Right forelimb (tissue), 1 donor: ENCODE data around the gene MAN2A1.

Experiments
- DNase-seq: peaks from one replicate; pipeline ENCODE4 v3.0.0-alpha.2; 2018

Gene MAN2A1

DNA sequence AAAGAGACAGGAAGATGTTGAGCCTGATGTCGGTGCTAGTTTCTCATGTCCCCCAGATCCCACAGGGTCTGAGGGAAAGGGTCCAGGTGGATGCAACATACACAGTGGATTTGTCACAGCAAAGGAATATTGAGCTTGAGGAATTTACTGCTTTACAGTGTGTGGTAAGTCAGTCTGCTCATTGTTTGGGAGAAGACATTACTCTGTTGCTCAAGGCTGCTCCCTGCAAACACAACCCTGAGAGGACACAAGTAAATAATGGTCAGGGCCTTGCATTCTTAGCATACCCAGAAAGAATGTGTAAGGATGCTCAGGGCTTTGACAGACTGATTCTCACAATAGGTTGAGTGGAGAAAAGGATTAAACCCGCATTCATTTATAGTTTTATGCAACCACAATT, 7.3 kb upstream of the MAN2A1 start:
- DNase-seq, result no peak

DNA sequence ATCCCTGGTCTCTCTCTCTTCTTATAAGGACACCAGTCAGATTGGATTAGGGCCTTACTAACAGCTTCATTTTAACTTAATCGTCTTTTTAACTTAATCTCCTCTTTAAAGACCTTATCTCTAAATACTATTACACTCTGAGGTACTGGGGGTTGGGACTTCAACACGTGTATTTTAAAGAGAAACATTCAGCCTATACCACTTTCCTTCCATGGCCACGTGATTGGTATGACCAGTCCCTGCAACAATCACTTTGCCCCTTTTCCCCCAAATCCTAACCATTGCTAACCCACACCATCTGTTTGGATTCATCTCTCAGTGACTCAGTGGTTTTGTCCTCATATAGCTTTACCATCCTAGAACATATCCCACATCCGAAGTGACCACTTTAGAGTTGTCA, 3.8 kb upstream of the MAN2A1 start:
- no peak for DNase-seq

DNA sequence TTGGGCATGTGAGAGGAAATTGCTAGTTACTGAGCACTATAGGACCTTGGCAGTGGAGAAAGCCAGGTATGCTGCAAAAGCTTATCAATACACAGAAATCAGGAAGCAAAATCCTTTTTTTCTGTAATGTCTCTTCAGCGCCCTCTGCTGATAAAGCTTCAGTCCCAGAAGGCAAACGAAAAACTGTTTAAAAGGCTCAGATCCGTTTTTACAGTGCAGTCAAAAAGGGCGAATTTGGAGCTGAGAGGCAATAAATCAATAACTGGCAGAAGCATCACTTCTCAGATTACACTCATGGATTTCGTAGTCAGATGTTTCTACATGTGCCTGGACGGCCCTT, 1.1 kb upstream of the MAN2A1 start:
- no peak for DNase-seq

DNA sequence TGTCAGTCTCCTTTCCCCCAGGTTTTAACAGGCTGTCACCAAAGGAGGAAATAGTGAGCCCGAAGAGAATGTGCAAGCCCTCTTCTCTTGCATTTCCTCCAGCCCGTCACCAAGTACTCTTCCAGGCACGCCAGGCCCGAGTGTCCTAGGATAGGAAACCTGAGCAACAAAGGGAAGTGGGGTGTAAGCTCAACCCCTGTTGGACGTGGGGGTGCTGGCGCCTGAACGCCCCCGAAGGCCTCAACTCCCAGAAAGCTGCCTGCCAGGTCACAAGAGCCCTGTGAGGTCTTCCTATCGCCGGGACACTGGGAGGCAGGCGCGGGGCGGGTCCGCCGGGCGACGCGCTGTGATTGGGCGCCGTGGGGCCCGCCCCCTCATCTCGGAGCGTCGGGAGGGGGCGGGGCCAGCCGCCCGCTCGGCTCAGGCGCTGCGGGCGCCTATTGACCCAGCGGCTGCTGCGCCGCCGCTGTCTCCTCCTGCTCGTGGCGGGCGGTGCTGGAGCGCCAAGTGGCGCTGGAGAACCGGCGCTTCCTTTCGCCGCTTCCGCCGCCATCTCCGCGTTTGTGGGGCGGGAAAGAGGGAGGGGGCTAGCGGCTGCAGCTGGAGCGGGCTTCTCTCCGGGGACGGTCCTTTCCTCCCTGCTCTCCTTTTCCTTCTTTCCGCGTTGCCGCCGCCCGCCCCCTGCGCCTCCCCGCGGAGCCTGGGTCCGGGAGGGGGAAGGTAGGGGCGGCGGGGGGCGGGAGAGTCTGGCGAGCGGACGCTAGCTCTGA, 572 bp upstream of the MAN2A1 start:
- peak; percentile 90 for DNase-seq

DNA sequence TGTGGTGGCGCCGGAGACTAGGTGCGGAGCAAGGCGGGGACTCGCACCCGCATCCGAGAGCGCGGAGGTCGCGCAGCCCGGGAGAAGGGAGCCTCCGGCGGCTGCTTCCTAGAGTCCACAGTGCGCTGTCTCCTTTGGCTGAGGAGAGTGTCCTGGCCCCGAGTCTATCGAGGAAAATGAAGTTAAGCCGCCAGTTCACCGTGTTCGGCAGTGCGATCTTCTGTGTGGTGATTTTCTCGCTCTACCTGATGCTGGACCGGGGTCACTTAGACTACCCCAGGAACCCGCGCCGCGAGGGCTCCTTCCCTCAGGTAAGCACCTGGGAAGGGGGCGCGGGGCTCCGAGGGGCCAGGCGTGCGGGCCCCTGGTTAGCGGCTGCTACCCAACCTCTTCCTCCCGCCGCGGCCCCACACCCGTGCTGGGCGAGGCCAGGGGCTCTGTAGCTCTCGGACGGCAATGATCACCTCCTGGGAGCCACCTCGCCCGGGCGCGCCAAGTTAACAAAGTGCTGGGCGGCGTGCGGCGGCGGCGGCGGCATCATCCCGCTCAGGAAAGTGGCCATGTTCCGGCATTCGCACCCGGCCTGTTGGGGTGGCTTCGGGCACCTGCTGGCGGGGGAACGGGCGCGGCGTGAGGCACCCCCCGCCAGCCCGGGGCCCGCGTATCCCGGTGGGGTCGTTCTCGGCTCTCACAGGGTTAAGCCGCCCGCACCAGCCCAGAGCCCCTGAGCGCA, 681 bp downstream of the MAN2A1 start:
- DNase-seq, result no peak

DNA sequence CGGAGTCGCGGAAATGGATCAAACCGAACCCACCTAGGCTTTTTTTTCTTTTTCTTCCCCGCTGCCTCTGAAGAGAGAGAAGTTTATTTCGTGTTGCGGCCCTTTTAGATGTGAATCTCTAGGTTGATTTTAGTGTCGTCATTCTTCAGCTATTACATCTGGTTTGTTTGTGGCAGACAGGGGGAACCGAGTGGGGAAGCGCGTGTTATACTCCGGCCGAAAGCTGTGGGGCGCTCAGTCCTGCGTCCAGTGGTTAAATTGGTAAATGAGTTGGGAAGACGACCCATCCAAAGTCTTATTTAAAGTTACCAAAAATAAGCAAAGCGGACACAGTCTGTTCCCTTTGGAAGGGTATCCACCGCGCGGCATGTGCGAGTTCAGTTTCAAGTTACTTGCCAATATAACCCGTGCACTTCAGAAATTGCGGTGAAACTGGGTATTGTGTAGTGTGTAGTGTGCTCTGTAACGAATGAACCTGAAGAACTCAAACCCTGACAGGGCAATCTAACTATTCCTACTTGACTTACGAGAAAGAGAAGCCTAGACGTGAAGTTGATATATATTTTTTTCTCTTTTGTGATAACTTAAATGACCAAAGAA, 1.3 kb downstream of the MAN2A1 start:
- DNase-seq, result peak; percentile 82

DNA sequence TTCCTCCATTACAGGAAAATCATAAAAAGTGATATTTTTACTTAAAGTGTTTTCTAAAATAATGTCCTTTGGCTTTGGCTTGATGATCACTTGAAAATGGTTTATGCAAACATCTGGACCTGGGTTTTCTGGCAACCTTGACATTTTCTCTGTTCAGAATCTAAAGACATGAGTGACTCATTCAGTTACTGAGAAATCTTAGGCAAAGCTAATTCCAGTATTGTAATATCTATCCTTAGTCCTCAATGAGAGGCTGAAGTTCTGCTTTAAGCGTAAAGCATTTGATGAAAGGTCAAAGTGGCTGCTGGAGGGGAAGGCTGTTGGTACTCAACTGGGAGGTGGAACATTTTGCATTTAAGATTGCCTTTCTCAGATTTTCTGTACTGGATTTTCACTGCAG, 2.3 kb downstream of the MAN2A1 start:
- DNase-seq, result no peak

DNA sequence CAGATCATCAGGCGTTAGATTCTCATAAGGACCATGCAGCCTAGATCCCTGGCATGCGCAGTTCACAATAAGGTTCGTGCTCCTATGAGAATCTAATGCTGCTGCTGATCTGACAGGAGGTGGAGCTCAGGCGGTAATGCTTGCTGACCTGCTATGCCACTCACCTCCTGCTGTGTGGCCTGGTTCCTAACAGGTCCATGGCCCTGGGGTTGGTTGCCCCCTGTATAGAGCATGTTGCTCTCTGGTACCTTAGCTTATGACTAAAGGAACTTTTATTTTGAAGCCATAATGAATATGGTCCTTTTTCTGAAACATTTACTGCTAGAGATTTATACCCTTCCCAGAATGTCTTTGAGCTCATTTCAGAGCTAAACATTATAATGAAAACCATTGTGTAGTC, 3.1 kb downstream of the MAN2A1 start:
- no peak for DNase-seq

DNA sequence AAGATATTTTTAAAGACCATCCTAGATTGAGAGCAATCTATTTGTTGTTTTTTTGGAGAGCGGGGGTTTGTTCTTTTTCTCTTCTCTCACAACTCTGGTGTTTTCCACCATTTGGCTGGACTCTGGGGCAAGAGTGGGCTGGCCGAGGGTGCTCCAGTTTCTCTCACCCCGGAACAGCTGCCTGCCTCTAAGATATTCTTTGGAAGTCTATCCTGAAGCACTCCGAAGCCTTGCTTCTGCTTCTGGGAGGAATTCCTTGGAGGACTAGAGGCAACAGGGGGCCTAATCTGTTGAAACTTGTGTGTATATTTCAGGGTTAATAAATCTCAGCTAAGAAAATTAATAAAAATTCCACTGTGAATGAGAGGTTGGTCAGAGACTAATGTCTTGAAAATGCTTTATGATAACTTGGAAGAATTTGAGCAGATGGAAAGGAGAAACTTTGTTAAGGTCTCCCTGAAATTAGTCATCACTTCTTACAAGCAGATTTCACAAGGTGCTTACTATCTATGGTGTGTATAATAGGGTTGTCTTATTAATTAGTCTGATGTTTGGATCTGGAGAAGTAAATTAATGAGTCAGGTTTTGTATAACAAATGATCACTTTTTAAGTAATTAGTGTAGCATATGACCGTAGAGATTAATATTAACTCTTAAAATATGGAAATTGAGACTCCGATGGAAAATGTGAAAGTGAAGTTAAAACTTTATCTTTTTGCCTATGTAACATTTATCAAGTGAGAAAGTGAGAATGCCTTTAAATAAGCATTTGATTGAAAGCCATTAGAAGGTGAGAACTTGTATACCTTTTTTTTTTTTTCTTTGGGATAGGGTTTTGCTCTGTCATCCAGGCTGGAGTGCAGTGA, 4.0 kb downstream of the MAN2A1 start:
- DNase-seq, result no peak

DNA sequence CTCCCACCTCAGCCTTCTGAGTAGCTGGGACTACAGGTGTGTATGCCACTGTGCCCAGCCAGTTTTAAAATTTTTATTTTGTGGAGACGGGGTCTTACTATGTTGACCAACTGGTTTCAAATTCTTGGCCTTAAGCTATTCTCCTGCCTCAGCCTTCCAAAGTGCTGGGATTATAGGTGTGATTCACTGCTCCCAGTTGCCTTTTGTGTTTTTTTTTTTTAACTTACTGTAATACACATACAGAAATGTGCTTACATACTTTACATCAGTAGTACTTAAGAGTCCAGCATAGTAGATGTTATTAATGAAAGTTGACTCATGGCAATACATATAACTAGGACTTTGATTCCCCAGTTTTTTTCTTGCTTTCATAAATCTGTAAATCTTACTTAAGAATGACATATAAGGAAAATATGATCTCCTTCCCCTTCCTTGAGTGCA, 4.7 kb downstream of the MAN2A1 start:
- no peak for DNase-seq

DNA sequence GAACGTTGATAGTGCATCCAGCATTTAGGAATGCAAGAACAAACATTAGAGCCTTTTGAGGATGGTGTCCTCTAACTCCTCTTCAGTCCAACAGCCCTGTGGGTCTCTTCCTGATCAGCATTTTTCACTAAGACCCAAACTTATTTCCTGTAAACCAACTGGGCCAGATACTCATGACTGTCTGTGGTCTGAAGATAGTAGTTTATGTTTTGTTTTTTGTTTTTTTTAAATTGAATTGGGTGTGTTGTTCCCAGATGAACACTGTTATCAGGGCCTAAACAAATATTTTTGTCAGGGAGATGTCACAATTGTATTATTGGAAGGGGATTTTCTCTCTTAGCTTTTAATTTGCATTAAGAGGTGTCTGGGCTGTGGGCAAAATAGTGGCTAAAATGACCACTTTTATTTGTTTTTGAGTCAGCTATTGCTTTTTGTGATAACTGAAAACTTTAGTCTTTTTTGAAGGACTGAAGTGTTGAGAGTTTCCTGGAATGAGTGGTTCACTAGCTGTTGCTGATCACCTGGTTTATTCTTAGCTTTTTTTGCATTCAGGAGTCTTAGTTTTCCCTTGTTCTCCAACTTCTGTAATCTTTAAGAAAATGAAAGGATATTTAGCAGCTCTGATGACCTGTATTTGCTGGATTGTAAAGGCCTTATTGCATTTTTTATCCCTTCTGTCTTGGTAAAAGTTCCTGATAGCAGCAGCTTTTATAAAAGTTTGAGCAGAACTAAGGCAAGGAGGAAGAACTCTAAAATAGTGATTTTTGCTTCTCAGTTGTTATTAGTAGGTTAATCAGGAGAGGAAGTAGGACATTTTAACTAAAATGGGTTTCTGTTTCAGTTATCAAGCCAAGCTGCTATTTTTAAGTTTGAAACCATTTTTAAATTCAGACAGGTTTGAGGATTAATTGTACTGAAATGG, 5.5 kb downstream of the MAN2A1 start:
- DNase-seq, result no peak

DNA sequence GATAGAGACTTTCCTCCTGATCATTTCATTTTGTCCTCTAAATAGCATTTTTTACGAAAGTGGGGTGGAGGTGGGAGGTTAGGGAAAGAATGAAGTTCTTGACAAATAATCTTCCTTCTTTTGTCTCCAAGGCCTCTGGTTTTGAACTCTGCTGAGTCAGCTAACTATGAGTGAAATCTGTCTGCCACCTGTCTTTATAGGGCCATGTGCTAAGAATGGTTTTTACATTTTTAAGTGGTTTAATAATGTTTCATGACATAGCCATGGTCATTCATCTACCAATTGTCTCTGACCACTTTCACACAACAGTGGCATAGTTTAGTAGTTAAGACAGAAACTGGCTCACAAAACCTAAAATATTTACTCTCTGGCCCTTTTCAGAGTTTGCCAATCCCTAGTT, 7.6 kb downstream of the MAN2A1 start:
- no peak for DNase-seq

DNA sequence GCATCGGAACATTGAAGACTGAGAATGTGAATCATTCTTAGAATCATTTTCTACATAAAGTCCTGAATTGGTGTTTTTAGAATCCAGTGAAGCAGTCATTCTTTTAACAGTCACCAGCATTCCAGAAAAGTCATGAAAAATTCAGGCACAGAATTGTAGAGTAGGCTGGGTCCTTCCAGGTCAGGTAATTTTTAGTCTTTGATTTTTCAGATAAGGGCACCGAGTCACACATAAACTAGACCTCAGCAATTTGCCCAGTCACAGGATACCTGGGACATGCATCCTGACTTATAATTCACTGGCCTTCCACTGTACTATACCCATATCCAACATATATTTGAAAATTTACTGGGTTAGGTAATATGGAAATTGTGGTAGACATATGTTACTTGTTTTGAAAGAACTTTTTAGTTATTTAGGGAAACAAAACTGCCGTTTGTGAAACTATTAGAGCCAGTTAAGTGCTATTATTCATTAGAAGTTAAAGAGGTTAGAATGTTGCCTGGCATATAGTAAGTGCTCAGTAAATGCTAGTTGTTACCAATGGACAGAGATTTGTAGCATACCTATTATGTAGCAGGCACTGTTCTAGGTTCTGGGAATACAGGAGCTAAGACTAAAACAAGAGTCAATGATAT, 10.9 kb downstream of the MAN2A1 start:
- no peak for DNase-seq

DNA sequence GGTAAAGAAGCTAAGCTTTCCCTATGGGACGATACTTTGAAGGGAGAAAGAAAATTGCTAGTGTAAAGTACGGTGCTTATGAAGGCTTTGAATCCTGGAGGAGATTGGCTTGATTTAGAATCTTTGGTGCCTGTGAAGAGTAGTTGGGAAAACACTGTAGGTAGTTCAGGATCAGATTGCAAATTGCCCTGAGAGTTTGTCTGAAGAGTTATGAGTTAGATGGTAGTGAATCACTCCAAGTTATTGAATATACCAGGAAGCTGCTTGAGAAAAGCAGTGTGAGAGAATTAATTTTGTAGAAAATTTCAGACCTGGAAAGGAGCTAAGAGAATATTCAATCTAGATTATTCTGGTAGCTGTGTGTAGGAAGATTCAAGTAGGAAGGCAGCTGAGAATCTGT, 11.5 kb downstream of the MAN2A1 start:
- DNase-seq, result no peak

DNA sequence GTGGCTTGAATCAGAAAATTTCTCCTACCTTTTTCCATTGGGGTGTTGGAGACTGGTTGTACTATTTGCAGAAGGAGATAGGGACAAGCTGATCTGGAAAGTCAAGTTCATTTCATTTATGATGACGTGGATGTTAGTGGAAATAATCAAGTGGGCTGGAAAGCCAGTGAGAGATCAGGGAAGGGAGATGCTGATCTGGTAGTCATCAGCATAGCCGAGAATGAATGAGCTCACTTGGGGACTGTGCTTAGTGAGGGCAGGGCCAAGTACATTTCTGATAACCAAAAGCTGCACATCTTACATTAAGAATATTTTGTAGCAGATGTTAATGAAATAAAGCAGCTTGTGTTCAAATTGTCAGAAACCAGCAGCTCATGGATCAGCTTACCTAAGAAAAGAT, 12.1 kb downstream of the MAN2A1 start:
- no peak for DNase-seq

DNA sequence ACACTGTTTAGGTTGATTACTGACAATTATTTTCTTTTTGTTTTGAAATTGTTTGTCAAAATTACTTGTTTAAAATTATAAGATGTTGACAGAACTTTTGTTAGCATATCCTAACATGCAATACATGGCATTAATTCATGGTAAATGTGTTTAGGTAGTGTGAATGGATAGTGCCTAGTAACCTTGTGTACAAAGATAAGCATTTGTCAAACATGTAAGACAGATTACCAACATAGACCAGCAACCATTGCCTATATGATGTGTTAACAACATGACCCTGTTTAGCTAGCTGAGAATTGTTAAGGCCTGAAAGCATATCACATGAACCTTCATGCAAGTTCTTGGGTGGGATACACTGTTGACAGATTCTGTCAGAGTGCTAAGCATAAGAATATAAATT, 13.4 kb downstream of the MAN2A1 start:
- no peak for DNase-seq

DNA sequence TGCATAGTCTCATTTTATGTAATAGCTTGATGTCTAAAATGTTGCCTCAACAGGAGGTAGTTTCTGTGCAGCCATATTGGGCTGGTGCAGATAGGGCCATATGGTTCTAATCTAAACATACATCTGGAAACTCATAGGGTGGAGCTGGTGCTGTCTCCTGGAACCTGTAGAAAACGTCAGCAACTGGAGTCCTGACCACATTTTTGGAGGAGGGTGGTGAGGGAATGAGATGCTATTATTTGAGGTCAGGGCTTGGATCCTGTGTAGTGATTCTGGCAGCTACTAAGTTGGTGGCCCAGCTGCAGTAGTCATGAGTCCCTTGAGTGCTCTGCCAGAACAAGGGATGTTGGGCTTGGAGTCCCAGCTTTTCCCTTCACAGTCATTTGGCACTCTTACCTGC, 14.1 kb downstream of the MAN2A1 start:
- peak; percentile 54 for DNase-seq

DNA sequence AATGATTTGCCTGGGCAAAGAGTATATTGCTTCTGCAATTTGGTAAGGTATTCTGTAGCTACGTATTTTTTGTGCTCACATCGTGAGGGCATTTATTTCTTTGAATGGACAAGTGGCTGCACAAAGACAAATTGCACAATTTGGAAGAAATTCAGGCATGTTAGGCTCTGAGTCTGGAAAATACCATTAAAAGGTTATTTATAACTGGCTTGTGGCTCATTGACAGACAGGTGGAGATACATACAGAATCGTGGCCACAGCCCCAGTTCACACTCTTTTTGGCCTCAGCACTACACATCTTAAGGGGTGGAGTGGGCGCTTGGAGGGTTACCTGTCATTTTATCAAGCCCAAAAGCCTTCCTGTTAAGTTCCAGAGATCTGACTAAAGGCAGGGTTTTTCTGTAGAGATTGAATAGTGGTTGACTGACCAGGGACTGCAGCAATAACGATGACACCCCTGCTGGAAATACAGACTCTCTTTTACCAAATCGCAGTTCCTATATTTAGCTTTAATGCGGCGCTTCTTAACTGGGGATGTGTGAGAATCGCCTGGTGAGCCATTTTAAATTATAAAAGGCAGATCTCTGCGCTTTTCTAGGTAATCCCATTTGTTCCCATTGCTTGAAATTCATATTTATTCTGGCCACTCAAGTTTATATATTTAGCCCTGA, 14.7 kb downstream of the MAN2A1 start:
- DNase-seq, result no peak

DNA sequence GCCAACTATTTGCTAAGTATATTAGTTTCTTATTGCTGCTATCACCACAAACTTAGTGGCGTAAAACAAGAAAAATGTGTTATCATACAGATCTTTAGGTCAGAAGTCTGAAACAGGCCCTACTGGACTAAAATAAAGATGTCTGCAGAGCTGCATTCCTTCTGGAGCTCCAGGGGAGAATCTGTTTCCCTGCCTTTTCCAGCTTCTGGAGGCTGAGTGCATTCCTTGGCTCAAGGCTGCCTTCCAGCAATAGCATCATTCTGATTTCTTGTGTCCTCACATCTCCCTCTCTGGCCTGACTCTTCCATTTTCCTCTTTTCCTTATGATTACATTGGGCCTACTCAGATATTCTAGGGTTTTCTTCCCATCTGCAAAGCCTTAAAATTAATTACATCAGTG, 15.9 kb downstream of the MAN2A1 start:
- peak; percentile 58 for DNase-seq

DNA sequence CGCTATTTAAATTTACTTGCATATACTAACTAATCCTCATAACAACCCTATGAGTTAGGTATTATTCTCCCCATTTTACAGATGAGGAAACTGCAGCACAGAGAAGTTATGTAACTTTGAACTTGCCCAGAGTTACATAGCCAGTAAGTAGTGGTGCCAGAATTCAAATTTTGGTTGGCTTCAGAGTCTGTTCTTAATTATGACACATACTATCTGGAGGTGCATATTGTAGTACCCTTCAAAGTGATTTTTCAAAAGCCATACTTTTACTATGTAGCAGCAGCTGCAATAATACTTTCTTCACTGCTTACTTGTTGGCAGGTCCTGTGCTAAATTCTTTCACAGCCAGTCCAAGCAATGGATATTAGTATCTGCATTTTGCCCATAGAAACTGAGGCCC, 16.4 kb downstream of the MAN2A1 start:
- DNase-seq, result no peak

DNA sequence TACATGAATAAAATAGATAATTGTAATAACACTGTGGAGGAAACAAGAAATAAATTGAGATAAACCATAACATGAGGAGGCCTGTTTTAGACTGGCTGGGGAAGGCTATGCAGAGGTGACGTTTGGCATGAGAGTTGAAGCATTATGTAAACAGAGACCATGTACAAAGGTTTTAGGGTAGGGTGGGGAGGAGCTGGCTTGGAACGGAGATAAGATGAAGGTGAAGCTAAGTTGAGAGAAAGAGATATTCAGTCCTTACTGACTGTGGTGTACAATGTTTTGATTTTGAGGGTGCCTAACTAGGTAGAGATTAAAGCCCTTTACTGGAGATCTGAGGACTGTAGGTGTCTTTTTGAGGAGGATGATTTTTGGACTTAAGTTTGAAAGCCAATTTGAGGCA, 17.8 kb downstream of the MAN2A1 start:
- DNase-seq, result no peak
